H1 (cell line): Measurements from ENCODE around the gene SOS1. TPM values are rescaled to one million over a fixed set of nuclear protein-coding genes. Genes with fewer than 3 reads are reported as not detected.

Experiments
- CTCF ChIA-PET: fragments of 300-600 bp; sonication (Branson Sonifier 250); formaldehyde crosslinking; loops from one replicate; lab custom pipeline; 2021; ENCODE audit not compliant: partially characterized antibody; lab: Charles Lee
- POLR2A ChIA-PET: fragments of 300-600 bp; sonication (Branson Sonifier 250); formaldehyde crosslinking; loops from one replicate; lab custom pipeline; 2021; ENCODE audit warnings: inconsistent platforms; ENCODE audit not compliant: partially characterized antibody; lab: Charles Lee
- DNase-seq, 2 experiments: peaks; one replicate each; pipeline versions ENCODE4 v3.0.0 to v3.0.0-alpha.2; 2010 to 2022; ENCODE audit warnings: low spot score in 2 of 2, low read depth in 1 of 2, mixed read lengths in 1 of 2
- FAIRE-seq: peaks from 2 replicates; lab custom pipeline; 2011; peaks lifted over from hg19 to GRCh38; lab: Jason Lieb, UNC
- H2AFZ ChIP-seq: 2 replicates; pipeline ENCODE4 v1.8.1; 2012; ENCODE audit warnings: low read length, inconsistent platforms
- H2AK5ac ChIP-seq: 2 replicates; pipeline ENCODE4 v1.6.1; 2013; ENCODE audit warnings: low read depth, low read length
- H2BK120ac ChIP-seq: replicated peaks from 2 replicates; pipeline ENCODE3; 2013; ENCODE audit warnings: low read depth, low read length, inconsistent platforms
- H2BK12ac ChIP-seq: 2 replicates; pipeline ENCODE4 v1.6.1; 2013; ENCODE audit warnings: low read depth, low read length
- H2BK15ac ChIP-seq: 2 replicates; pipeline ENCODE4 v1.6.1; 2013; ENCODE audit warnings: low read length
- H2BK20ac ChIP-seq: 2 replicates; pipeline ENCODE4 v1.6.1; 2013; ENCODE audit warnings: low read length
- H2BK5ac ChIP-seq: 2 replicates; pipeline ENCODE4 v1.6.1; 2013; ENCODE audit warnings: low read depth, low read length
- H3K14ac ChIP-seq: 2 replicates; pipeline ENCODE4 v1.6.1; 2013; ENCODE audit warnings: inconsistent platforms; ENCODE audit not compliant: insufficient read length
- H3K18ac ChIP-seq: 2 replicates; pipeline ENCODE4 v1.6.1; 2013; ENCODE audit warnings: low read length; ENCODE audit errors: extremely low read depth
- H3K23ac ChIP-seq: 2 replicates; pipeline ENCODE4 v1.6.1; 2013; ENCODE audit warnings: inconsistent platforms; ENCODE audit not compliant: insufficient read length
- H3K23me2 ChIP-seq: 2 replicates; pipeline ENCODE4 v1.6.1; 2013; ENCODE audit warnings: low read depth, low read length
- H3K27ac ChIP-seq: 2 replicates; pipeline ENCODE4 v1.6.1; 2011; ENCODE audit warnings: low read depth, low read length, inconsistent platforms
- H3K27me3 ChIP-seq, 4 experiments: replicated peaks in 1 of 4; 1 replicate in 1 of 4; 2 replicates in 3 of 4; pipeline versions ENCODE4 v1.6.1 to v1.8.1; 2011 to 2013; ENCODE audit warnings: low read length in 3 of 4, mild to moderate bottlenecking in 3 of 4, inconsistent platforms in 2 of 4, mixed read lengths in 2 of 4, moderate library complexity in 1 of 4; ENCODE audit not compliant: control insufficient read depth in 3 of 4, insufficient read depth in 3 of 4; ENCODE audit errors: extremely low read depth in 1 of 4
- H3K36me3 ChIP-seq, 4 experiments: 2 replicates each; pipeline versions ENCODE4 v1.6.1 to v1.8.1; 2011 to 2013; ENCODE audit warnings: mild to moderate bottlenecking in 4 of 4, low read length in 3 of 4, moderate library complexity in 2 of 4, control low read depth in 1 of 4, inconsistent platforms in 1 of 4; ENCODE audit not compliant: insufficient read depth in 4 of 4, control insufficient read depth in 2 of 4
- H3K4ac ChIP-seq: replicated peaks from 2 replicates; pipeline ENCODE3; 2013; ENCODE audit warnings: low read length, low read depth, mixed read lengths, inconsistent platforms; ENCODE audit not compliant: insufficient read length
- H3K4me1 ChIP-seq, 4 experiments: replicated peaks in 1 of 4; 1 replicate in 1 of 4; 2 replicates in 3 of 4; pipeline versions ENCODE4 v1.6.1 to v1.8.1; 2011 to 2013; ENCODE audit warnings: low read length in 3 of 4, inconsistent platforms in 2 of 4, mixed read lengths in 1 of 4; ENCODE audit not compliant: insufficient read depth in 4 of 4, control insufficient read depth in 3 of 4
- H3K4me2 ChIP-seq, 2 experiments: 2 replicates each; pipeline versions ENCODE4 v1.6.1 to v1.8.1; 2011 to 2013; ENCODE audit warnings: low read depth in 2 of 2, low read length in 2 of 2, control low read depth in 1 of 2, inconsistent platforms in 1 of 2, mild to moderate bottlenecking in 1 of 2; ENCODE audit not compliant: insufficient read depth in 1 of 2
- H3K4me3 ChIP-seq, 4 experiments: fragments of 200-600, 300-600 bp in 1 of 4; sonication (generic), shearing (Covaris generic), sonication (Bioruptor Twin) in 1 of 4; 2 replicates each; pipeline versions ENCODE4 v1.5.1 to v1.8.1; 2011 to 2016; ENCODE audit warnings: low read length in 4 of 4, low read depth in 3 of 4, control low read depth in 2 of 4, inconsistent platforms in 2 of 4, mild to moderate bottlenecking in 2 of 4, mixed read lengths in 1 of 4, moderate library complexity in 1 of 4; ENCODE audit not compliant: insufficient read depth in 2 of 4; ENCODE audit errors: extremely low read depth in 1 of 4
- H3K56ac ChIP-seq: replicated peaks from 2 replicates; pipeline ENCODE3; 2013; ENCODE audit warnings: low read depth, mild to moderate bottlenecking, mixed read lengths, low read length, inconsistent platforms; ENCODE audit not compliant: insufficient read length
- H3K79me1 ChIP-seq: 2 replicates; pipeline ENCODE4 v1.6.1; 2013; ENCODE audit warnings: low read depth, low read length, control low read depth
- H3K79me2 ChIP-seq, 2 experiments: 2 replicates each; pipeline versions ENCODE4 v1.6.1 to v1.8.1; 2012 to 2013; ENCODE audit warnings: low read length in 2 of 2, mild to moderate bottlenecking in 2 of 2, inconsistent platforms in 1 of 2; ENCODE audit not compliant: insufficient read depth in 2 of 2, control insufficient read depth in 1 of 2
- H3K9ac ChIP-seq, 4 experiments: replicated peaks in 1 of 4; 1 replicate in 1 of 4; 2 replicates in 3 of 4; pipeline versions ENCODE4 v1.6.1 to v1.8.1; 2011 to 2013; ENCODE audit warnings: low read depth in 3 of 4, low read length in 3 of 4, control low read depth in 2 of 4, mild to moderate bottlenecking in 2 of 4, moderate library complexity in 2 of 4, inconsistent platforms in 1 of 4; ENCODE audit errors: extremely low read depth in 1 of 4
- H3K9me3 ChIP-seq, 2 experiments: 2 replicates each; pipeline versions ENCODE4 v1.6.1 to v1.8.1; 2012 to 2013; ENCODE audit warnings: mild to moderate bottlenecking in 2 of 2, moderate library complexity in 2 of 2, control low read depth in 1 of 2, inconsistent platforms in 1 of 2, low read depth in 1 of 2, low read length in 1 of 2, mixed read lengths in 1 of 2; ENCODE audit not compliant: insufficient read depth in 2 of 2
- H4K20me1 ChIP-seq, 2 experiments: replicated peaks in 1 of 2; 2 replicates each; pipeline versions ENCODE3 to v1.8.1; 2011 to 2013; ENCODE audit warnings: inconsistent platforms in 2 of 2, low read length in 2 of 2, mild to moderate bottlenecking in 1 of 2; ENCODE audit not compliant: insufficient read depth in 2 of 2, control insufficient read depth in 1 of 2
- H4K5ac ChIP-seq: 2 replicates; pipeline ENCODE4 v1.6.1; 2013; ENCODE audit warnings: low read length, low read depth, mixed read lengths, inconsistent platforms; ENCODE audit not compliant: insufficient read length
- H4K8ac ChIP-seq: 2 replicates; pipeline ENCODE4 v1.8.0; 2013; ENCODE audit warnings: mild to moderate bottlenecking, moderate library complexity, low read length, inconsistent platforms; ENCODE audit not compliant: insufficient read depth; ENCODE audit errors: extremely low read depth
- H4K91ac ChIP-seq: replicated peaks from 2 replicates; pipeline ENCODE3; 2013; ENCODE audit warnings: low read length, mixed read lengths, inconsistent platforms; ENCODE audit not compliant: insufficient read length
- CTCF ChIP-seq, 3 experiments: IDR thresholded peaks; 1 replicate in 2 of 3; 2 replicates in 1 of 3; pipeline versions ENCODE4 v1.5.1 to v1.6.1; 2011; ENCODE audit warnings: low read length in 3 of 3, mild to moderate bottlenecking in 3 of 3, inconsistent platforms in 2 of 3, low read depth in 1 of 3, moderate library complexity in 1 of 3; ENCODE audit not compliant: insufficient read depth in 1 of 3; ENCODE audit errors: control extremely low read depth in 1 of 3
- E2F6 ChIP-seq: IDR thresholded peaks from 2 replicates; pipeline ENCODE4 v1.6.1; 2012; ENCODE audit warnings: inconsistent platforms
- HDAC6 ChIP-seq: IDR thresholded peaks from one replicate; pipeline ENCODE4 v1.7.1; 2012; ENCODE audit warnings: low read depth, mild to moderate bottlenecking, inconsistent platforms, low read length, moderate library complexity
- JUN ChIP-seq: IDR thresholded peaks from 2 replicates; pipeline ENCODE4 v1.6.1; 2011; ENCODE audit warnings: low read depth, mild to moderate bottlenecking, improper control_type of control experiment, low read length
- RAD21 ChIP-seq, 2 experiments: IDR thresholded peaks in 1 of 2; conservative IDR thresholded peaks in 1 of 2; 2 replicates each; pipeline ENCODE4 v1.6.1; 2011; ENCODE audit warnings: low read depth in 2 of 2, low read length in 2 of 2, improper control_type of control experiment in 1 of 2, inconsistent platforms in 1 of 2, mild to moderate bottlenecking in 1 of 2, moderate library complexity in 1 of 2
- SP1 ChIP-seq: IDR thresholded peaks from 2 replicates; pipeline ENCODE4 v1.6.1; 2011; ENCODE audit warnings: low read depth, low read length
- YY1 ChIP-seq: IDR thresholded peaks from 2 replicates; pipeline ENCODE4 v1.6.1; 2011; ENCODE audit warnings: low read depth, mild to moderate bottlenecking, low read length
- WGBS, 2 experiments: shearing (Covaris generic) in 1 of 2; methylation state at CpG; one replicate each; pipeline versions ENCODE4 v1.1.6 to v1.1.7; 2013 to 2015; ENCODE audit warnings: low lambda C conversion rate in 2 of 2, mixed read lengths in 2 of 2, inconsistent platforms in 1 of 2, low coverage in 1 of 2, missing lambda C conversion rate in 1 of 2; ENCODE audit not compliant: insufficient replicate concordance in 2 of 2, insufficient coverage in 1 of 2, insufficient read length in 1 of 2; ENCODE audit errors: extremely low coverage in 1 of 2, missing lambda C conversion rate in 1 of 2; 5-methylcytosine and 5-hydroxymethylcytosine counted together
- polyA plus RNA-seq, 7 experiments: library from polyadenylated mRNA; depleted of rRNA in 3 of 7; stranded (reverse) in 5 of 7; unstranded in 2 of 7; fragments of >200 nt in 5 of 7; fragments of 200-250 nt in 2 of 7; gene quantifications; 1 replicate in 5 of 7; 2 replicates in 1 of 7; 4 replicates in 1 of 7; pipeline versions ENCODE4 v1.2.1 to v1.2.3, GENCODE V29; 2011 to 2013; ENCODE audit warnings: missing spikeins in 2 of 7, mixed read lengths in 2 of 7
- total RNA-seq: library from RNA; stranded (reverse); fragmentation: NEBNext Ultra II Directional; extraction: Animal tissue kit (Norgen Biotek cat#: 25700); gene quantifications from 2 replicates; pipeline ENCODE4 v1.2.1, GENCODE V29; 2021

SOS1 gene
- total and polyA plus RNA-seq, 2 of the 8 experiments (the other 6 are each of a cell fraction or from before 2014, with no cell fraction given) = 25.7 to 27.0 TPM

- Histone ChIP-seq H3K56ac (no peak overlapping the region), H3K4me1 (peaks cover 0 to 2% (median 1%) of the 10 kb centered on the region in 4 experiments; a peak in 2 of 7 replicates), H2BK20ac (no peak overlapping the region), H4K91ac (no peak overlapping the region), H2AK5ac (no peak overlapping the region), H4K5ac (no peak overlapping the region), H2AFZ (no peak overlapping the region), H3K14ac (no peak overlapping the region), H3K9ac (no peak overlapping the region), H2BK120ac (no peak overlapping the region), H3K27me3 (no peaks in the 10 kb centered on the region), H3K27ac (no peak overlapping the region), H3K9me3 (no peaks in the 10 kb centered on the region), H3K36me3 (no peaks in the 10 kb centered on the region), H4K8ac (no peak overlapping the region; the same call in 1 of the 2 replicates), H2BK5ac (no peak overlapping the region), H3K4me3 (no peak overlapping the region), H3K4me2 (no peak overlapping the region), H3K23ac (no peak overlapping the region), H2BK12ac (no peak overlapping the region), H3K79me2 (no peaks in the 10 kb centered on the region), H3K79me1 (no peaks in the 10 kb centered on the region), H3K23me2 (no peaks in the 10 kb centered on the region; the same call in 1 of the 2 replicates), H3K18ac (no peak overlapping the region), H3K4ac (no peak overlapping the region), H4K20me1 (no peaks in the 10 kb centered on the region), H2BK15ac (no peak overlapping the region)
- CTCF ChIA-PET = interaction anchor here (0.6 to 6.2 kb wide), 47 partner anchors 9 to 782 kb away, joined by 3 to 64 read pairs (median 4); partner anchors contain the start of genes DHX57 and MORN2
- WGBS, 2 experiments = 62% methylated on average over 11 of the region's 11 CpGs; no CpG with 5 or more reads in 1 of the 2 experiments
- POLR2A ChIA-PET = interaction anchor here (0.7 to 1.5 kb wide), 6 partner anchors 9 to 282 kb away, joined by 3 to 4 read pairs (median 3); no protein-coding TSS in a partner anchor
- peak; percentile 89 for FAIRE-seq
- DNase-seq = peak; percentile 43 to 80
- TF ChIP-seq CTCF (IDR thresholded peaks at IDR 0.05; ENCODE audit: control extremely low read depth in 1 of 3, insufficient read depth in 1 of 3, low read depth in 1 of 3, low read length in 3 of 3) = peak; percentile 76 to 90 (median 85)
- no peak for TF ChIP-seq HDAC6
- TF ChIP-seq YY1 = 0 out of 2 replicates have a peak, but pooled peaks have one; percentile 18
- peak; percentile 70; the same call in 1 of the 2 replicates for TF ChIP-seq E2F6
- no peak for TF ChIP-seq SP1
- TF ChIP-seq JUN = no peak
- peak; percentile 84 to 87 for TF ChIP-seq RAD21 (IDR thresholded peaks at IDR 0.05 in 1 of 2, conservative IDR thresholded peaks at IDR 0.05 in 1 of 2; ENCODE audit: low read depth in 2 of 2, low read length in 2 of 2)
Measured at GRCh38 chr2:38947241-38948239, 173.3 kb downstream of the SOS1 start.
